ENCODE data around the gene AGER. TPM values are rescaled to one million over a fixed set of nuclear protein-coding genes. Genes with fewer than 3 reads are reported as not detected.

Gene AGER
- total RNA-seq, 4 donors from 2014 or later, result 0.59 to 12.4 (median 2.5) TPM; not detected in 1

- TF ChIP-seq CTCF (IDR thresholded peaks at IDR 0.05) (no peak), POLR2A (IDR thresholded peaks at IDR 0.05) (no peak)
- H3K27ac ChIP-seq, result peak overlapping the region; percentile 96 to 98
- no peaks in the 10 kb centered on the region for H3K9me3 ChIP-seq
- peaks cover 9 to 14% of the 10 kb centered on the region in 2 donors for H3K4me1 ChIP-seq
- no peaks in the 10 kb centered on the region for H3K27me3 ChIP-seq
- DNase-seq, result no peak
- no peaks in the 10 kb centered on the region for H3K36me3 ChIP-seq
- H3K4me3 ChIP-seq, result peak overlapping the region; percentile 84 to 99
- intact Hi-C loops (cut with DNase I; ENCODE audit: low total_unique reads), result loop anchor here (10.0 kb wide), 1 partner anchor 52 kb away; the partner anchor contains the start of gene ATF6B
Measured at GRCh38 chr6:32176476-32177182, 7.4 kb downstream of the AGER start.

- Histone ChIP-seq H3K9me3 (no peaks in the 10 kb centered on the region), H3K4me1 (peaks cover 9 to 14% of the 10 kb centered on the region in 2 donors), H3K4me3 (peak within 1 kb of the TSS; percentile 84 to 99), H3K27ac (peak within 1 kb of the TSS; percentile 96 to 98), H3K36me3 (no peaks in the 10 kb centered on the region), H3K27me3 (no peaks in the 10 kb centered on the region)
- peak; percentile 99 for DNase-seq
- intact Hi-C loops (cut with DNase I; ENCODE audit: low total_unique reads), result loop anchor here (10.0 kb wide), 1 partner anchor 51 kb away; the partner anchor contains the start of gene ATF6B
- TF ChIP-seq POLR2A (IDR thresholded peaks at IDR 0.05) (peak; percentile 80 to 83), CTCF (IDR thresholded peaks at IDR 0.05) (peak in 1 of 4 experiments; percentile 11)
Measured at GRCh38 chr6:32175711-32176475, 8.2 kb downstream of the AGER start, which contains the start of gene AGPAT1. AGPAT1 (minus strand) TSS chr6:32176084; CDS start chr6:32171496, 4,588 bp downstream.

- peak overlapping the region; percentile 84 to 99 for H3K4me3 ChIP-seq
- DNase-seq, result no peak
- H3K27ac ChIP-seq, result peak overlapping the region; percentile 96 to 98
- TF ChIP-seq CTCF (IDR thresholded peaks at IDR 0.05), result no peak
- no peak for TF ChIP-seq POLR2A (IDR thresholded peaks at IDR 0.05)
- no peaks in the 10 kb centered on the region for H3K36me3 ChIP-seq
- H3K27me3 ChIP-seq, result no peaks in the 10 kb centered on the region
- no peaks in the 10 kb centered on the region for H3K9me3 ChIP-seq
- intact Hi-C loops (cut with DNase I; ENCODE audit: low total_unique reads), result loop anchor here (10.0 kb wide), 1 partner anchor 51 kb away; the partner anchor contains the start of gene ATF6B
- H3K4me1 ChIP-seq, result peaks cover 9 to 14% of the 10 kb centered on the region in 2 donors
Measured at GRCh38 chr6:32175322-32175710, 8.7 kb downstream of the AGER start.

- H3K36me3 ChIP-seq, result no peaks in the 10 kb centered on the region
- DNase-seq, result no peak
- H3K27me3 ChIP-seq, result no peaks in the 10 kb centered on the region
- peaks cover 5 to 6% of the 10 kb centered on the region in 2 donors for H3K4me1 ChIP-seq
- intact Hi-C loops (cut with DNase I; ENCODE audit: low total_unique reads), result loop anchor here (10.0 kb wide), 1 partner anchor 50 kb away; the partner anchor contains the start of gene ATF6B
- H3K9me3 ChIP-seq, result no peaks in the 10 kb centered on the region
- no peak overlapping the region for H3K4me3 ChIP-seq
- H3K27ac ChIP-seq, result no peak overlapping the region
- TF ChIP-seq POLR2A (IDR thresholded peaks at IDR 0.05) (no peak), CTCF (IDR thresholded peaks at IDR 0.05) (no peak)
Measured at GRCh38 chr6:32174416-32174815, 9.6 kb downstream of the AGER start.
